ENCODE measurements around the gene PHF21B. TPM values are rescaled to one million over a fixed set of nuclear protein-coding genes. Genes with fewer than 3 reads are reported as not detected.

PHF21B gene
- total and polyA plus RNA-seq, 2 experiments from 2014 or later, result 20.6 to 149 TPM

DNA sequence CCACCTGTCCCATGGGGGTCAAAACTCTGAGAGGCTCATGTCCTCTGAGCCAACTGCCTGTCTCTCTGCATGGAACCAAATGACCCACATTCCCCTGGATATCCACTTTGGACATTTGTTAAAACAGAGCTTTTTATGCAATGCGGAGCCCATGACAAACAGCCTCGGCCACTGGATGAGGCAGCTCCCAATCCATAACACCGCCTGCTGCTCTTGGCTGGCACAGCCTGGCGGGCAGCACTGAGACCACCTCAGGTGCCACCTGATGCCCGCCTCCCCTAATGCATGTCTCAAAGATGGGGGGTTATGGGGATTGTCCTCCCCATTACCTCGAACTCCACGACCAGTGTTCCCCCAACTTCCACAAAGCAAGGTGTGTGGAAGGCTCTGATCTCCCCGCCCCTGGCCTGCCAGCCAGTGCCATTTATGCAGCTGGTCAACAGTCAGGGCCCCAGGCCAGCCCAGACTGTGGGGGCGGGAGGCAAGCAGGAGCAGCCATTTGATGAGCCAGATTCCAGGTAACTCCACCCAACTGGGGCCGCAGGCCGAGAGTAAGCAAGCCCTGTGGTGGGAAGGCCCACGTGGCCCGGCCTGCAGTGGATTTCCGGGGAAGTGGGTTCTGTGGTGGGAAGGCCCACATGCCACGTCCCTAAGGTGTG, 84.2 kb downstream of the PHF21B start:
- DNase-seq (ENCODE audit: low spot score), result no peak

More for the DNA sequence above, 84.2 kb downstream of the PHF21B start:
- Histone ChIP-seq H4K20me1 (replicated peaks; ENCODE audit: insufficient read depth) (peaks cover 10% of the 10 kb centered on the region), H3K4me2 (no peak overlapping the region), H2AFZ (no peak overlapping the region), H3K9me2 (ENCODE audit: insufficient read depth) (no peaks in the 10 kb centered on the region), H3F3A (replicated peaks; ENCODE audit: low read depth) (0 out of 2 replicates have a peak, but pooled peaks cover 2% of the 10 kb centered on the region), H3K27me3 (ENCODE audit: insufficient read depth) (no peaks in the 10 kb centered on the region), H3K79me2 (replicated peaks; ENCODE audit: insufficient read depth) (peaks cover 3% of the 10 kb centered on the region; the same call in 1 of the 2 replicates), H3K4me1 (ENCODE audit: insufficient read depth) (no peaks in the 10 kb centered on the region), H3K27ac (ENCODE audit: low read depth) (no peak overlapping the region), H3K36me3 (ENCODE audit: insufficient read depth) (no peaks in the 10 kb centered on the region), H3K4me3 (no peak overlapping the region)
- TF ChIP-seq, protein P1, sequence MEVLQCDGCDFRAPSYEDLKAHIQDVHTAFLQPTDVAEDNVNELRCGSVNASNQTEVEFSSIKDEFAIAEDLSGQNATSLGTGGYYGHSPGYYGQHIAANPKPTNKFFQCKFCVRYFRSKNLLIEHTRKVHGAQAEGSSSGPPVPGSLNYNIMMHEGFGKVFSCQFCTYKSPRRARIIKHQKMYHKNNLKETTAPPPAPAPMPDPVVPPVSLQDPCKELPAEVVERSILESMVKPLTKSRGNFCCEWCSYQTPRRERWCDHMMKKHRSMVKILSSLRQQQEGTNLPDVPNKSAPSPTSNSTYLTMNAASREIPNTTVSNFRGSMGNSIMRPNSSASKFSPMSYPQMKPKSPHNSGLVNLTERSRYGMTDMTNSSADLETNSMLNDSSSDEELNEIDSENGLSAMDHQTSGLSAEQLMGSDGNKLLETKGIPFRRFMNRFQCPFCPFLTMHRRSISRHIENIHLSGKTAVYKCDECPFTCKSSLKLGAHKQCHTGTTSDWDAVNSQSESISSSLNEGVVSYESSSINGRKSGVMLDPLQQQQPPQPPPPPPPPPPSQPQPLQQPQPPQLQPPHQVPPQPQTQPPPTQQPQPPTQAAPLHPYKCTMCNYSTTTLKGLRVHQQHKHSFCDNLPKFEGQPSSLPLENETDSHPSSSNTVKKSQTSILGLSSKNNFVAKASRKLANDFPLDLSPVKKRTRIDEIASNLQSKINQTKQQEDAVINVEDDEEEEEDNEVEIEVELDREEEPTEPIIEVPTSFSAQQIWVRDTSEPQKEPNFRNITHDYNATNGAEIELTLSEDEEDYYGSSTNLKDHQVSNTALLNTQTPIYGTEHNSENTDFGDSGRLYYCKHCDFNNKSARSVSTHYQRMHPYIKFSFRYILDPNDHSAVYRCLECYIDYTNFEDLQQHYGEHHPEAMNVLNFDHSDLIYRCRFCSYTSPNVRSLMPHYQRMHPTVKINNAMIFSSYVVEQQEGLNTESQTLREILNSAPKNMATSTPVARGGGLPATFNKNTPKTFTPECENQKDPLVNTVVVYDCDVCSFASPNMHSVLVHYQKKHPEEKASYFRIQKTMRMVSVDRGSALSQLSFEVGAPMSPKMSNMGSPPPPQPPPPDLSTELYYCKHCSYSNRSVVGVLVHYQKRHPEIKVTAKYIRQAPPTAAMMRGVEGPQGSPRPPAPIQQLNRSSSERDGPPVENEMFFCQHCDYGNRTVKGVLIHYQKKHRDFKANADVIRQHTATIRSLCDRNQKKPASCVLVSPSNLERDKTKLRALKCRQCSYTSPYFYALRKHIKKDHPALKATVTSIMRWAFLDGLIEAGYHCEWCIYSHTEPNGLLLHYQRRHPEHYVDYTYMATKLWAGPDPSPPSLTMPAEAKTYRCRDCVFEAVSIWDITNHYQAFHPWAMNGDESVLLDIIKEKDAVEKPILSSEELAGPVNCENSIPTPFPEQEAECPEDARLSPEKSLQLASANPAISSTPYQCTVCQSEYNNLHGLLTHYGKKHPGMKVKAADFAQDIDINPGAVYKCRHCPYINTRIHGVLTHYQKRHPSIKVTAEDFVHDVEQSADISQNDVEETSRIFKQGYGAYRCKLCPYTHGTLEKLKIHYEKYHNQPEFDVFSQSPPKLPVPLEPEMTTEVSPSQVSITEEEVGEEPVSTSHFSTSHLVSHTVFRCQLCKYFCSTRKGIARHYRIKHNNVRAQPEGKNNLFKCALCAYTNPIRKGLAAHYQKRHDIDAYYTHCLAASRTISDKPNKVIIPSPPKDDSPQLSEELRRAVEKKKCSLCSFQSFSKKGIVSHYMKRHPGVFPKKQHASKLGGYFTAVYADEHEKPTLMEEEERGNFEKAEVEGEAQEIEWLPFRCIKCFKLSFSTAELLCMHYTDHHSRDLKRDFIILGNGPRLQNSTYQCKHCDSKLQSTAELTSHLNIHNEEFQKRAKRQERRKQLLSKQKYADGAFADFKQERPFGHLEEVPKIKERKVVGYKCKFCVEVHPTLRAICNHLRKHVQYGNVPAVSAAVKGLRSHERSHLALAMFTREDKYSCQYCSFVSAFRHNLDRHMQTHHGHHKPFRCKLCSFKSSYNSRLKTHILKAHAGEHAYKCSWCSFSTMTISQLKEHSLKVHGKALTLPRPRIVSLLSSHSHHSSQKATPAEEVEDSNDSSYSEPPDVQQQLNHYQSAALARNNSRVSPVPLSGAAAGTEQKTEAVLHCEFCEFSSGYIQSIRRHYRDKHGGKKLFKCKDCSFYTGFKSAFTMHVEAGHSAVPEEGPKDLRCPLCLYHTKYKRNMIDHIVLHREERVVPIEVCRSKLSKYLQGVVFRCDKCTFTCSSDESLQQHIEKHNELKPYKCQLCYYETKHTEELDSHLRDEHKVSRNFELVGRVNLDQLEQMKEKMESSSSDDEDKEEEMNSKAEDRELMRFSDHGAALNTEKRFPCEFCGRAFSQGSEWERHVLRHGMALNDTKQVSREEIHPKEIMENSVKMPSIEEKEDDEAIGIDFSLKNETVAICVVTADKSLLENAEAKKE (CRISPR knock-in tag; IDR thresholded peaks at IDR 0.05), result no peak
- TF ChIP-seq, protein P2, sequence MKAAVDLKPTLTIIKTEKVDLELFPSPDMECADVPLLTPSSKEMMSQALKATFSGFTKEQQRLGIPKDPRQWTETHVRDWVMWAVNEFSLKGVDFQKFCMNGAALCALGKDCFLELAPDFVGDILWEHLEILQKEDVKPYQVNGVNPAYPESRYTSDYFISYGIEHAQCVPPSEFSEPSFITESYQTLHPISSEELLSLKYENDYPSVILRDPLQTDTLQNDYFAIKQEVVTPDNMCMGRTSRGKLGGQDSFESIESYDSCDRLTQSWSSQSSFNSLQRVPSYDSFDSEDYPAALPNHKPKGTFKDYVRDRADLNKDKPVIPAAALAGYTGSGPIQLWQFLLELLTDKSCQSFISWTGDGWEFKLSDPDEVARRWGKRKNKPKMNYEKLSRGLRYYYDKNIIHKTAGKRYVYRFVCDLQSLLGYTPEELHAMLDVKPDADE (IDR thresholded peaks at IDR 0.05), result no peak
- TF ChIP-seq POLR2AphosphoS5 (IDR thresholded peaks at IDR 0.05; ENCODE audit: low read depth) (no peak), EZH2phosphoT487 (IDR thresholded peaks at IDR 0.05; ENCODE audit: unreplicated experiment) (no peak), NANOG (IDR thresholded peaks at IDR 0.05; ENCODE audit: borderline replicate concordance) (no peak), ZNF331 (CRISPR knock-in tag; IDR thresholded peaks at IDR 0.05; ENCODE audit: low read depth) (no peak), EZH2 (IDR thresholded peaks at IDR 0.05; ENCODE audit: low read depth, unreplicated experiment) (no peak), JUNB (IDR thresholded peaks at IDR 0.05; ENCODE audit: unreplicated experiment) (no peak), STAT1 (IDR thresholded peaks at IDR 0.05; ENCODE audit: unreplicated experiment) (no peak), ZNF114 (CRISPR knock-in tag; IDR thresholded peaks at IDR 0.05) (no peak), CREB1 (CRISPR knock-in tag; IDR thresholded peaks at IDR 0.05; ENCODE audit: low read depth) (no peak)
- TF ChIP-seq, protein P3, sequence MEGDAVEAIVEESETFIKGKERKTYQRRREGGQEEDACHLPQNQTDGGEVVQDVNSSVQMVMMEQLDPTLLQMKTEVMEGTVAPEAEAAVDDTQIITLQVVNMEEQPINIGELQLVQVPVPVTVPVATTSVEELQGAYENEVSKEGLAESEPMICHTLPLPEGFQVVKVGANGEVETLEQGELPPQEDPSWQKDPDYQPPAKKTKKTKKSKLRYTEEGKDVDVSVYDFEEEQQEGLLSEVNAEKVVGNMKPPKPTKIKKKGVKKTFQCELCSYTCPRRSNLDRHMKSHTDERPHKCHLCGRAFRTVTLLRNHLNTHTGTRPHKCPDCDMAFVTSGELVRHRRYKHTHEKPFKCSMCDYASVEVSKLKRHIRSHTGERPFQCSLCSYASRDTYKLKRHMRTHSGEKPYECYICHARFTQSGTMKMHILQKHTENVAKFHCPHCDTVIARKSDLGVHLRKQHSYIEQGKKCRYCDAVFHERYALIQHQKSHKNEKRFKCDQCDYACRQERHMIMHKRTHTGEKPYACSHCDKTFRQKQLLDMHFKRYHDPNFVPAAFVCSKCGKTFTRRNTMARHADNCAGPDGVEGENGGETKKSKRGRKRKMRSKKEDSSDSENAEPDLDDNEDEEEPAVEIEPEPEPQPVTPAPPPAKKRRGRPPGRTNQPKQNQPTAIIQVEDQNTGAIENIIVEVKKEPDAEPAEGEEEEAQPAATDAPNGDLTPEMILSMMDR (conservative IDR thresholded peaks at IDR 0.05; ENCODE audit: low read depth in 2 of 2), result no peak
- TF ChIP-seq, protein P4, sequence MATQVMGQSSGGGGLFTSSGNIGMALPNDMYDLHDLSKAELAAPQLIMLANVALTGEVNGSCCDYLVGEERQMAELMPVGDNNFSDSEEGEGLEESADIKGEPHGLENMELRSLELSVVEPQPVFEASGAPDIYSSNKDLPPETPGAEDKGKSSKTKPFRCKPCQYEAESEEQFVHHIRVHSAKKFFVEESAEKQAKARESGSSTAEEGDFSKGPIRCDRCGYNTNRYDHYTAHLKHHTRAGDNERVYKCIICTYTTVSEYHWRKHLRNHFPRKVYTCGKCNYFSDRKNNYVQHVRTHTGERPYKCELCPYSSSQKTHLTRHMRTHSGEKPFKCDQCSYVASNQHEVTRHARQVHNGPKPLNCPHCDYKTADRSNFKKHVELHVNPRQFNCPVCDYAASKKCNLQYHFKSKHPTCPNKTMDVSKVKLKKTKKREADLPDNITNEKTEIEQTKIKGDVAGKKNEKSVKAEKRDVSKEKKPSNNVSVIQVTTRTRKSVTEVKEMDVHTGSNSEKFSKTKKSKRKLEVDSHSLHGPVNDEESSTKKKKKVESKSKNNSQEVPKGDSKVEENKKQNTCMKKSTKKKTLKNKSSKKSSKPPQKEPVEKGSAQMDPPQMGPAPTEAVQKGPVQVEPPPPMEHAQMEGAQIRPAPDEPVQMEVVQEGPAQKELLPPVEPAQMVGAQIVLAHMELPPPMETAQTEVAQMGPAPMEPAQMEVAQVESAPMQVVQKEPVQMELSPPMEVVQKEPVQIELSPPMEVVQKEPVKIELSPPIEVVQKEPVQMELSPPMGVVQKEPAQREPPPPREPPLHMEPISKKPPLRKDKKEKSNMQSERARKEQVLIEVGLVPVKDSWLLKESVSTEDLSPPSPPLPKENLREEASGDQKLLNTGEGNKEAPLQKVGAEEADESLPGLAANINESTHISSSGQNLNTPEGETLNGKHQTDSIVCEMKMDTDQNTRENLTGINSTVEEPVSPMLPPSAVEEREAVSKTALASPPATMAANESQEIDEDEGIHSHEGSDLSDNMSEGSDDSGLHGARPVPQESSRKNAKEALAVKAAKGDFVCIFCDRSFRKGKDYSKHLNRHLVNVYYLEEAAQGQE (IDR thresholded peaks at IDR 0.05; ENCODE audit: unreplicated experiment), result no peak
- peaks cover 4% of the 10 kb centered on the region for H3K27me3 Mint-ChIP-seq (ENCODE audit: insufficient read depth, low read depth, poor library complexity)
- no peak overlapping the region for H3K27ac Mint-ChIP-seq
- H3K9me3 Mint-ChIP-seq, result peaks cover 2% of the 10 kb centered on the region; the same call in 1 of the 3 replicates
- H3K4me3 Mint-ChIP-seq, result no peak overlapping the region
- no peak for ATAC-seq
- H3K4me1 Mint-ChIP-seq, result peaks cover 7% of the 10 kb centered on the region; the same call in 2 of the 3 replicates
- H3K36me3 Mint-ChIP-seq (ENCODE audit: low read depth), result peaks cover 29% of the 10 kb centered on the region
